H9 (cell line): Measurements from ENCODE around the gene THRAP3. TPM values are rescaled to one million over a fixed set of nuclear protein-coding genes. Genes with fewer than 3 reads are reported as not detected.

Experiments
- DNase-seq: peaks from one replicate; pipeline ENCODE4 v3.0.0-alpha.2; 2017
- H2AFZ ChIP-seq: one replicate; pipeline ENCODE4 v1.6.1; 2013; ENCODE audit warnings: mild to moderate bottlenecking, low read length, control low read depth, moderate library complexity
- H2AK5ac ChIP-seq: 2 replicates; pipeline ENCODE4 v1.6.1; 2013; ENCODE audit warnings: low read length, control low read depth, mixed read lengths; ENCODE audit not compliant: insufficient read length
- H2BK120ac ChIP-seq: one replicate; pipeline ENCODE4 v1.6.1; 2013; ENCODE audit warnings: low read depth, mild to moderate bottlenecking, low read length, control low read depth, inconsistent platforms; ENCODE audit not compliant: poor library complexity, severe bottlenecking
- H2BK12ac ChIP-seq: 2 replicates; pipeline ENCODE4 v1.6.1; 2013; ENCODE audit warnings: low read length, control low read depth, mixed read lengths, low read depth; ENCODE audit not compliant: insufficient read length
- H2BK15ac ChIP-seq: 2 replicates; pipeline ENCODE4 v1.6.1; 2013; ENCODE audit warnings: low read depth, low read length, control low read depth
- H2BK20ac ChIP-seq: one replicate; pipeline ENCODE4 v1.6.1; 2013; ENCODE audit warnings: low read depth, mild to moderate bottlenecking, low read length, control low read depth, inconsistent platforms; ENCODE audit not compliant: poor library complexity, severe bottlenecking
- H2BK5ac ChIP-seq: 2 replicates; pipeline ENCODE4 v1.6.1; 2013; ENCODE audit warnings: low read length, control low read depth, mixed read lengths; ENCODE audit not compliant: insufficient read length
- H3K14ac ChIP-seq: 2 replicates; pipeline ENCODE4 v1.6.1; 2013; ENCODE audit warnings: low read length, control low read depth; ENCODE audit not compliant: insufficient read depth
- H3K18ac ChIP-seq: 2 replicates; pipeline ENCODE4 v1.6.1; 2013; ENCODE audit warnings: low read depth, mild to moderate bottlenecking, mixed read lengths, low read length, control low read depth; ENCODE audit not compliant: insufficient read length
- H3K23ac ChIP-seq: 2 replicates; pipeline ENCODE4 v1.6.1; 2013; ENCODE audit warnings: low read length, control low read depth, mixed read lengths, low read depth; ENCODE audit not compliant: insufficient read length
- H3K23me2 ChIP-seq: 2 replicates; pipeline ENCODE4 v1.6.1; 2013; ENCODE audit warnings: low read depth, mild to moderate bottlenecking, mixed read lengths, low read length, control low read depth; ENCODE audit not compliant: insufficient read length, poor library complexity, severe bottlenecking
- H3K27ac ChIP-seq: 2 replicates; pipeline ENCODE4 v1.5.1; 2013; ENCODE audit warnings: low read length, control low read depth, mixed read lengths, low read depth; ENCODE audit not compliant: insufficient read length
- H3K27me3 ChIP-seq: 2 replicates; pipeline ENCODE4 v1.6.1; 2013; ENCODE audit warnings: low read length, control low read depth, inconsistent platforms; ENCODE audit not compliant: insufficient read depth
- H3K4ac ChIP-seq: 2 replicates; pipeline ENCODE4 v1.6.1; 2013; ENCODE audit warnings: low read depth, mild to moderate bottlenecking, control low read depth, inconsistent platforms, low read length, moderate library complexity
- H3K4me1 ChIP-seq: 2 replicates; pipeline ENCODE4 v1.6.1; 2013; ENCODE audit warnings: low read length, control low read depth, inconsistent platforms; ENCODE audit not compliant: insufficient read depth
- H3K4me2 ChIP-seq: 2 replicates; pipeline ENCODE4 v1.6.1; 2013; ENCODE audit warnings: low read length, control low read depth, mixed read lengths; ENCODE audit not compliant: insufficient read length, insufficient read depth
- H3K56ac ChIP-seq: 2 replicates; pipeline ENCODE4 v1.6.1; 2013; ENCODE audit warnings: low read depth, mild to moderate bottlenecking, mixed read lengths, low read length, control low read depth; ENCODE audit not compliant: insufficient read length
- H3K79me1 ChIP-seq: 2 replicates; pipeline ENCODE4 v1.6.1; 2013; ENCODE audit warnings: low read depth, mild to moderate bottlenecking, moderate library complexity, low read length, control low read depth, inconsistent platforms; ENCODE audit not compliant: insufficient read depth, poor library complexity, severe bottlenecking
- H3K79me2 ChIP-seq: 2 replicates; pipeline ENCODE4 v1.6.1; 2013; ENCODE audit warnings: low read length, control low read depth, inconsistent platforms; ENCODE audit not compliant: insufficient read depth
- H3K9ac ChIP-seq: 2 replicates; pipeline ENCODE4 v1.6.1; 2013; ENCODE audit warnings: low read length, control low read depth, mixed read lengths; ENCODE audit not compliant: insufficient read length; ENCODE audit errors: extremely low read depth
- H3K9me3 ChIP-seq: one replicate; pipeline ENCODE4 v1.6.1; 2013; ENCODE audit warnings: low read depth, low read length, inconsistent platforms; ENCODE audit not compliant: control insufficient read depth
- H3T11ph ChIP-seq: one replicate; pipeline ENCODE4 v1.6.1; 2013; ENCODE audit warnings: mild to moderate bottlenecking, low read length, control low read depth, inconsistent platforms
- H4K20me1 ChIP-seq: one replicate; pipeline ENCODE4 v1.6.1; 2013; ENCODE audit not compliant: control insufficient read depth, insufficient read length, insufficient read depth
- H4K5ac ChIP-seq: 2 replicates; pipeline ENCODE4 v1.6.1; 2013; ENCODE audit warnings: low read depth, mild to moderate bottlenecking, mixed read lengths, low read length, control low read depth; ENCODE audit not compliant: insufficient read length
- H4K8ac ChIP-seq: replicated peaks from 2 replicates; pipeline ENCODE4 v1.6.1; 2013; ENCODE audit warnings: low read length, control low read depth, mixed read lengths, low read depth; ENCODE audit not compliant: insufficient read length
- H4K91ac ChIP-seq: 2 replicates; pipeline ENCODE4 v1.6.1; 2013; ENCODE audit warnings: low read depth, mild to moderate bottlenecking, moderate library complexity, mixed read lengths, low read length, control low read depth; ENCODE audit not compliant: insufficient read length
- H3K27ac Mint-ChIP-seq, 3 experiments: 2 replicates in 2 of 3; 3 replicates in 1 of 3; pipeline ENCODE4 v1.8.0; 2020 to 2021; ENCODE audit warnings: mixed read lengths in 3 of 3, mild to moderate bottlenecking in 1 of 3, moderate library complexity in 1 of 3
- H3K27me3 Mint-ChIP-seq: 2 replicates; pipeline ENCODE4 v1.8.0; 2021; ENCODE audit warnings: low read depth, mild to moderate bottlenecking, moderate library complexity, mixed read lengths
- H3K36me3 Mint-ChIP-seq, 3 experiments: 2 replicates in 2 of 3; 3 replicates in 1 of 3; pipeline ENCODE4 v1.8.0; 2020 to 2021; ENCODE audit warnings: low read depth in 3 of 3, mixed read lengths in 3 of 3; ENCODE audit not compliant: insufficient read depth in 1 of 3
- H3K4me1 Mint-ChIP-seq, 2 experiments: 2 replicates each; pipeline ENCODE4 v1.8.0; 2020; ENCODE audit warnings: mixed read lengths in 2 of 2
- H3K4me3 Mint-ChIP-seq, 2 experiments: 2 replicates in 1 of 2; 3 replicates in 1 of 2; pipeline ENCODE4 v1.8.0; 2020 to 2021; ENCODE audit warnings: mild to moderate bottlenecking in 2 of 2, mixed read lengths in 2 of 2, moderate library complexity in 1 of 2
- H3K9me3 Mint-ChIP-seq, 2 experiments: 2 replicates in 1 of 2; 3 replicates in 1 of 2; pipeline ENCODE4 v1.8.0; 2020; ENCODE audit warnings: mild to moderate bottlenecking in 2 of 2, mixed read lengths in 2 of 2, moderate library complexity in 1 of 2
- CTCF ChIP-seq: fragments of 200-600 bp; sonication (generic); conservative IDR thresholded peaks from 3 replicates; pipeline ENCODE4 v1.8.0; 2021; ENCODE audit warnings: antibody characterized with exemption, mild to moderate bottlenecking
- WGBS: extraction: QIAGEN DNeasy Blood & Tissue Kit; methylation state at CpG from one replicate; pipeline ENCODE4 v1.1.7; 2013; ENCODE audit warnings: missing lambda C conversion rate, low lambda C conversion rate, mixed read lengths; ENCODE audit not compliant: insufficient read length; ENCODE audit errors: extremely low coverage; 5-methylcytosine and 5-hydroxymethylcytosine counted together
- total RNA-seq: library from RNA; stranded (reverse); gene quantifications from 2 replicates; pipeline ENCODE4 v1.2.1, GENCODE V29; 2021

The THRAP3 gene
- total RNA-seq, 1 experiment from 2014 or later: 186 TPM

- H4K20me1 ChIP-seq: no peaks in the 10 kb centered on the region
- H3K23me2 ChIP-seq: peaks cover 8% of the 10 kb centered on the region
- peaks cover 20 to 57% (median 56%) of the 10 kb centered on the region in 3 experiments for H3K36me3 Mint-ChIP-seq
- no peaks in the 10 kb centered on the region for H3K79me2 ChIP-seq
- peak overlapping the region; percentile 91 to 92 for H3K4me3 Mint-ChIP-seq
- H2BK12ac ChIP-seq: no peak overlapping the region
- H3K4me1 Mint-ChIP-seq: peaks cover 16 to 19% of the 10 kb centered on the region in 2 experiments
- H3K9me3 ChIP-seq: no peaks in the 10 kb centered on the region
- no peak overlapping the region for H3K18ac ChIP-seq
- peak overlapping the region; percentile 32 for H3K9ac ChIP-seq
- H3K27me3 ChIP-seq: no peaks in the 10 kb centered on the region
- H4K5ac ChIP-seq: no peak overlapping the region
- DNase-seq: peak; percentile 95
- H3K23ac ChIP-seq: no peak overlapping the region
- no peak for TF ChIP-seq CTCF
- H3K9me3 Mint-ChIP-seq: no peaks in the 10 kb centered on the region
- H3K27ac Mint-ChIP-seq: peak overlapping the region in 2 of 3 experiments; percentile 33 to 94; a peak in 4 of 7 replicates
- H3K27me3 Mint-ChIP-seq: no peaks in the 10 kb centered on the region; the same call in 1 of the 2 replicates
- H3K56ac ChIP-seq: no peak overlapping the region
- no peak overlapping the region for H3K4ac ChIP-seq
- no peak overlapping the region for H4K91ac ChIP-seq
- no peaks in the 10 kb centered on the region for H3K79me1 ChIP-seq
- no peak overlapping the region for H3T11ph ChIP-seq
- peak overlapping the region; percentile 90 for H3K4me2 ChIP-seq
- no peak overlapping the region for H2BK120ac ChIP-seq
- peaks cover 3% of the 10 kb centered on the region; the same call in 1 of the 2 replicates for H3K4me1 ChIP-seq
- no peak overlapping the region; the same call in 1 of the 2 replicates for H2BK15ac ChIP-seq
- H2BK5ac ChIP-seq: no peak overlapping the region
- no peak overlapping the region for H3K27ac ChIP-seq
- no peak overlapping the region for H3K14ac ChIP-seq
- H4K8ac ChIP-seq: no peak overlapping the region
- WGBS: no CpG with 5 or more reads among the region's 46 CpGs
- H2AFZ ChIP-seq: no peak overlapping the region
- no peak overlapping the region for H2BK20ac ChIP-seq
- H2AK5ac ChIP-seq: no peak overlapping the region
Observed at GRCh38 chr1:36306902-36307456, 82.7 kb downstream of the THRAP3 start.
